CD4-positive, CD25-positive, alpha-beta regulatory T cell (primary cell): ENCODE data around the gene LRRC45. TPM values are rescaled to one million over a fixed set of nuclear protein-coding genes. Genes with fewer than 3 reads are reported as not detected.

Experiments
- ATAC-seq, 2 donors: fragments of 150-1000 bp; cut with Tn5 transposase; one replicate each; pipeline ENCODE4 v1.10.0; 2021; ENCODE audit warnings: low read depth in 2 of 2, moderate number of reproducible peaks in 2 of 2, moderate library complexity in 1 of 2
- DNase-seq, 3 donors: peaks; one replicate each; pipeline versions ENCODE4 v3.0.0 to v3.0.0-alpha.2; 2012 to 2022; ENCODE audit warnings: mixed read lengths in 1 of 3
- H3K27ac ChIP-seq: one replicate; pipeline ENCODE4 v1.7.0; 2013; ENCODE audit warnings: mild to moderate bottlenecking, low read length; ENCODE audit not compliant: insufficient read depth, poor library complexity, severe bottlenecking
- H3K27me3 ChIP-seq: one replicate; pipeline ENCODE4 v1.7.0; 2013; ENCODE audit warnings: low read length; ENCODE audit not compliant: control insufficient read depth, insufficient read depth
- H3K36me3 ChIP-seq: one replicate; pipeline ENCODE4 v1.7.0; 2013; ENCODE audit warnings: mild to moderate bottlenecking, low read length, moderate library complexity; ENCODE audit not compliant: control insufficient read depth, insufficient read depth
- H3K4me1 ChIP-seq: 2 replicates; pipeline ENCODE4 v1.7.0; 2013; ENCODE audit warnings: mild to moderate bottlenecking, low read length; ENCODE audit not compliant: insufficient read depth, control insufficient read depth, poor library complexity, severe bottlenecking
- H3K4me3 ChIP-seq: one replicate; pipeline ENCODE4 v1.7.0; 2013; ENCODE audit warnings: low read depth, mild to moderate bottlenecking, low read length, moderate library complexity
- H3K9me3 ChIP-seq, 2 experiments: 1 replicate in 1 of 2; 2 replicates in 1 of 2; pipeline ENCODE4 v1.7.0; 2013; ENCODE audit warnings: low read length in 2 of 2, mild to moderate bottlenecking in 1 of 2, moderate library complexity in 1 of 2; ENCODE audit not compliant: control insufficient read depth in 2 of 2
- H3K27ac Mint-ChIP-seq, 3 donors: one replicate each; pipeline ENCODE4 v1.8.0; 2020 to 2022; ENCODE audit warnings: mild to moderate bottlenecking in 3 of 3, mixed read lengths in 3 of 3, moderate library complexity in 2 of 3
- H3K27me3 Mint-ChIP-seq: one replicate; pipeline ENCODE4 v1.8.0; 2022; ENCODE audit warnings: mild to moderate bottlenecking, mixed read lengths
- H3K36me3 Mint-ChIP-seq: one replicate; pipeline ENCODE4 v1.8.0; 2020; ENCODE audit warnings: mixed read lengths
- H3K4me1 Mint-ChIP-seq, 4 donors: one replicate each; pipeline ENCODE4 v1.8.0; 2020 to 2022; ENCODE audit warnings: mixed read lengths in 4 of 4, mild to moderate bottlenecking in 1 of 4
- H3K4me3 Mint-ChIP-seq, 4 donors: one replicate each; pipeline ENCODE4 v1.8.0; 2020 to 2022; ENCODE audit warnings: mild to moderate bottlenecking in 4 of 4, mixed read lengths in 4 of 4, moderate library complexity in 3 of 4
- H3K9me3 Mint-ChIP-seq, 7 donors: one replicate each; pipeline ENCODE4 v1.8.0; 2020 to 2022; ENCODE audit warnings: mixed read lengths in 7 of 7, mild to moderate bottlenecking in 3 of 7, moderate library complexity in 2 of 7
- polyA plus RNA-seq, 4 donors: library from polyadenylated mRNA; unstranded; fragments of 300-500 nt; fragmentation: Illumina TruSeq; gene quantifications; one replicate each; pipeline ENCODE4 v1.2.3, GENCODE V29; 2021
- total RNA-seq: library from RNA; stranded (reverse); gene quantifications from one replicate; pipeline ENCODE4 v1.2.3, GENCODE V29; 2022

LRRC45 gene
- total and polyA plus RNA-seq, 5 donors from 2014 or later, result 3.9 to 16.6 (median 6.0) TPM

- Mint-ChIP-seq H3K4me1 (no peaks in the 10 kb centered on the region), H3K9me3 (no peaks in the 10 kb centered on the region), H3K27me3 (no peaks in the 10 kb centered on the region), H3K4me3 (no peak overlapping the region), H3K36me3 (no peaks in the 10 kb centered on the region), H3K27ac (no peak overlapping the region)
- DNase-seq (no peak), ATAC-seq (no peak)
- Histone ChIP-seq H3K9me3 (no peaks in the 10 kb centered on the region), H3K27me3 (no peaks in the 10 kb centered on the region), H3K27ac (no peak overlapping the region), H3K36me3 (no peaks in the 10 kb centered on the region), H3K4me1 (no peaks in the 10 kb centered on the region), H3K4me3 (no peak overlapping the region)
Measured at GRCh38 chr17:82007495-82008257, 15.4 kb upstream of the LRRC45 start.

- Histone ChIP-seq H3K4me3 (no peak overlapping the region), H3K36me3 (no peaks in the 10 kb centered on the region), H3K27ac (no peak overlapping the region), H3K27me3 (no peaks in the 10 kb centered on the region), H3K9me3 (no peaks in the 10 kb centered on the region), H3K4me1 (no peaks in the 10 kb centered on the region)
- DNase-seq, result no peak
- no peak overlapping the region for H3K4me3 Mint-ChIP-seq
- H3K27me3 Mint-ChIP-seq, result no peaks in the 10 kb centered on the region
- no peaks in the 10 kb centered on the region for H3K36me3 Mint-ChIP-seq
- no peaks in the 10 kb centered on the region for H3K4me1 Mint-ChIP-seq
- no peaks in the 10 kb centered on the region for H3K9me3 Mint-ChIP-seq
- no peak overlapping the region for H3K27ac Mint-ChIP-seq
- ATAC-seq, result no peak
Measured at GRCh38 chr17:82008258-82008940, 14.7 kb upstream of the LRRC45 start.

DNA sequence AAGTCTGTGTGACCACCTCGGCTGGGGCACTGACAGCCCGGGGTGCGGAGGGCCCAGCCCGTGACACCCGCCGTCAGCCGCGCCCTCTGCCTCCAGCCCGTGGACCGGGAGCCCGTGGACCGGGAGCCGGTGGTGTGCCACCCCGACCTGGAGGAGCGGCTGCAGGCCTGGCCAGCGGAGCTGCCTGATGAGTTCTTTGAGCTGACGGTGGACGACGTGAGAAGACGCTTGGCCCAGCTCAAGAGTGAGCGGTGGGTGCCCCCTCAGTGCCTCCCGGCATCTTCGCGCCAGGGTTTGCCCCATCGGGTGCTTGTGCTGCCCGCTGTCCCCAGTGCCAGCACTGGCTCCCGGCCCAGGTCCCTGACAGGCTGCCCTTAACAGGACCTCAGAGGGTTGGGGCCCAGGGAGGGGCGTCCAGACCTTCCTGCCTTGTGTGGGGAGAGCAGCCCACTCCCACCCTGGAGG lies 14.1 kb upstream of the LRRC45 start:
- H3K4me3 Mint-ChIP-seq, result no peak overlapping the region
- Histone ChIP-seq H3K4me1 (no peaks in the 10 kb centered on the region), H3K36me3 (no peaks in the 10 kb centered on the region), H3K27ac (no peak overlapping the region), H3K27me3 (no peaks in the 10 kb centered on the region), H3K4me3 (no peak overlapping the region), H3K9me3 (no peaks in the 10 kb centered on the region)
- DNase-seq (no peak), ATAC-seq (no peak)
- H3K36me3 Mint-ChIP-seq, result no peaks in the 10 kb centered on the region
- H3K9me3 Mint-ChIP-seq, result no peaks in the 10 kb centered on the region
- H3K27me3 Mint-ChIP-seq, result no peaks in the 10 kb centered on the region
- H3K27ac Mint-ChIP-seq, result no peak overlapping the region
- H3K4me1 Mint-ChIP-seq, result no peaks in the 10 kb centered on the region

GRCh38 chr17:82009413-82009812 lies 13.7 kb upstream of the LRRC45 start:
- H3K9me3 Mint-ChIP-seq, result no peaks in the 10 kb centered on the region
- Histone ChIP-seq H3K4me3 (no peak overlapping the region), H3K36me3 (no peaks in the 10 kb centered on the region), H3K27me3 (no peaks in the 10 kb centered on the region), H3K4me1 (no peaks in the 10 kb centered on the region), H3K9me3 (no peaks in the 10 kb centered on the region), H3K27ac (no peak overlapping the region)
- no peaks in the 10 kb centered on the region for H3K4me1 Mint-ChIP-seq
- ATAC-seq (no peak), DNase-seq (no peak)
- no peaks in the 10 kb centered on the region for H3K27me3 Mint-ChIP-seq
- no peak overlapping the region for H3K27ac Mint-ChIP-seq
- H3K36me3 Mint-ChIP-seq, result no peaks in the 10 kb centered on the region
- no peak overlapping the region for H3K4me3 Mint-ChIP-seq

DNA sequence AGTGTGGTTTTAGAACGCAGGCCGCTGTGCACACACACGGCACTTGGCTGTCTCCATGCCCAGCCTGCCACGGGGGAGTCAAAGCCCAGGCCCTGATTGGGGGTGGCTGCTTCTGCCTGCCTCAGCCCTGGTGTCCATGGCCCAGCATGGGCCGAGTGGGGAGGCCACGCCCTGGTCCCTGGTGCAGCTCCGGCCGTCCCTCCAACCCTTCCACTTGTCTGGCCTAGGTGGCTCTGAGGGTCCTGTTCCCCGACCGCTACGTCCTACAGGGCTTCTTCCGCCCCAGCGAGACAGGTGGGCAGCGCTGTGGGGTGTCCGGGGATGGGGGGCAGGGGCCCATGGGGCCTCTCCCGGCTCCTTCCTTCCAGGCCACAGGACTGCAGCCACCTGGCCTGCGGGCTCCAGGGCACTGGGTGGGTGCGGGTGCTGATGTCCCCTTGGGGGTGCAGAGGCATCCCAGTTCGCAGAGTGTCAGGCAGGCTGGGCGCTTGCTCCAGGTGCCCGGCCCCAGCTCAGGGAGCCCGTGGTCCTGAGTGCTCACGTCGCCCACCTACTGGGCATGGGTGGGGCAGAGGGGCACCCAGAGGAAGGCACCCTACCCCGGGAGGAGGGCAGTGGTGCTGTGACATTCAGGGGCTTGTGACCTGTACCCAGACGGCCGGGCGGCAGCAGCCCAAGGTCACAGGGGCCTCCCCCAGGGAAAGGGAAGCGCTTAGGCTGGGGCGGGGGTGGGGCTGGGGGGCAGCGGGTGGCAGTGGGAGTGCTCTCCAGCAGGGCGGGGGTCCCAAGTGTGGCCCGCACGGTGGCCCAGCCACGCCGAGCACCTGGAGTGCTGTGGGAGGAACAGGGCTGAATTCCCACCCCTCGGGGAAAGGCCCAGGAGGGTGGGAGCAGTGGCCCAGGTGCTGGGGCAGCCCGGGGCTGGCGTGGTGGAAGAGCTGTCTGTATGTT lies 12.3 kb upstream of the LRRC45 start:
- Mint-ChIP-seq H3K27me3 (no peaks in the 10 kb centered on the region), H3K4me3 (no peak overlapping the region), H3K4me1 (no peaks in the 10 kb centered on the region), H3K27ac (no peak overlapping the region), H3K36me3 (no peaks in the 10 kb centered on the region), H3K9me3 (no peaks in the 10 kb centered on the region)
- no peak overlapping the region for H3K4me3 ChIP-seq
- H3K4me1 ChIP-seq, result no peaks in the 10 kb centered on the region
- no peaks in the 10 kb centered on the region for H3K27me3 ChIP-seq
- no peak overlapping the region for H3K27ac ChIP-seq
- no peaks in the 10 kb centered on the region for H3K9me3 ChIP-seq
- ATAC-seq, result no peak
- H3K36me3 ChIP-seq, result no peaks in the 10 kb centered on the region
- DNase-seq, result no peak

GRCh38 chr17:82011617-82012187 lies 11.4 kb upstream of the LRRC45 start:
- DNase-seq, result no peak
- no peaks in the 10 kb centered on the region for H3K9me3 ChIP-seq

DNA sequence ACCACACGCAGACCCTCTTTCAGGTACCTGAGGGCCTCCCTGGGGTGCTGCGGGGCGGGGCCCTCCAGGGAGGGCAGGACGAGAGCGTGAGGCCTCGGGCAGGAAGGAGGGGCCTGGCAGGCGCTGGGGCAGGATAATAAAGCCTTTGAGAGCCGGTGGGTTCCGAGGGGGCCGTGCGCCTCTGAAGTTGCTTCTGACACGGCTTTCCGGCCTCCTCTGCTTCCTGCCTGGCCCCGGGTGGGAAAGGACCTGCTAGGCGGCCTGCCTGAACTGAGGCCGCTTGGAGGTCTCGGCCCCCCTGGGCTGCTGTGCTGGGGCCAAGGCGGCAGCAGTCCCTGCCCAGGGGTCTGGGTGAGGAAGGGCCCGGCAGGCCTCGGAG lies 10.9 kb upstream of the LRRC45 start:
- no peaks in the 10 kb centered on the region for H3K9me3 Mint-ChIP-seq
- ATAC-seq, result peak in 1 of 2 donors; percentile 8
- H3K27ac Mint-ChIP-seq, result no peak overlapping the region

More at GRCh38 chr17:82011617-82012187, 11.4 kb upstream of the LRRC45 start:
- ATAC-seq, result no peak
- Histone ChIP-seq H3K27me3 (no peaks in the 10 kb centered on the region), H3K27ac (no peak overlapping the region), H3K36me3 (no peaks in the 10 kb centered on the region), H3K4me3 (no peak overlapping the region), H3K4me1 (no peaks in the 10 kb centered on the region)
- no peak overlapping the region for H3K27ac Mint-ChIP-seq
- H3K36me3 Mint-ChIP-seq, result no peaks in the 10 kb centered on the region
- no peaks in the 10 kb centered on the region for H3K27me3 Mint-ChIP-seq
- H3K4me3 Mint-ChIP-seq, result no peak overlapping the region
- H3K9me3 Mint-ChIP-seq, result no peaks in the 10 kb centered on the region
- H3K4me1 Mint-ChIP-seq, result no peaks in the 10 kb centered on the region

More for the DNA sequence above, 10.9 kb upstream of the LRRC45 start:
- no peak for DNase-seq
- Mint-ChIP-seq H3K4me3 (no peak overlapping the region), H3K4me1 (no peaks in the 10 kb centered on the region), H3K27me3 (no peaks in the 10 kb centered on the region), H3K36me3 (no peaks in the 10 kb centered on the region)
- Histone ChIP-seq H3K4me1 (no peaks in the 10 kb centered on the region), H3K9me3 (no peaks in the 10 kb centered on the region), H3K27ac (no peak overlapping the region), H3K27me3 (no peaks in the 10 kb centered on the region), H3K4me3 (no peak overlapping the region), H3K36me3 (no peaks in the 10 kb centered on the region)
